K562 (cell line): ENCODE measurements around the gene USP31. TPM values are rescaled to one million over a fixed set of nuclear protein-coding genes. Genes with fewer than 3 reads are reported as not detected.

Experiments used
- CTCF ChIP-seq, 3 experiments: IDR thresholded peaks in 2 of 3; conservative IDR thresholded peaks in 1 of 3; 2 replicates each; pipeline ENCODE4 v1.5.1; 2011 to 2012; ENCODE audit warnings: low read length in 3 of 3, mild to moderate bottlenecking in 3 of 3, control low read depth in 2 of 3, improper control_type of control experiment in 1 of 3, inconsistent platforms in 1 of 3, low read depth in 1 of 3, mixed read lengths in 1 of 3, moderate library complexity in 1 of 3; ENCODE audit not compliant: insufficient read depth in 2 of 3
- ETV5 ChIP-seq: sonication (generic); formaldehyde crosslinking; IDR thresholded peaks from 2 replicates; pipeline ENCODE4 v1.4.0; 2020; ENCODE audit warnings: low read depth, mild to moderate bottlenecking, missing genetic modification reagents
- KAT8 ChIP-seq: fragments of 450-650 bp; IDR thresholded peaks from 2 replicates; pipeline ENCODE4 v1.6.1; 2016; ENCODE audit warnings: low read depth, mild to moderate bottlenecking
- MAFK ChIP-seq: IDR thresholded peaks from 2 replicates; pipeline ENCODE4 v1.6.1; 2011; ENCODE audit warnings: low read length, improper control_type of control experiment
- PML ChIP-seq: IDR thresholded peaks from 2 replicates; pipeline ENCODE4 v1.6.1; 2012; ENCODE audit warnings: low read length, inconsistent platforms
- POU5F1 ChIP-seq: fragments of 150-350 bp; IDR thresholded peaks from 2 replicates; pipeline ENCODE4 v1.6.1; 2014; ENCODE audit warnings: borderline replicate concordance, low read length, low read depth, mild to moderate bottlenecking; ENCODE audit not compliant: partially characterized antibody
- RAD51 ChIP-seq: fragments of 450-650 bp; IDR thresholded peaks from 2 replicates; pipeline ENCODE4 v1.7.1; 2016; ENCODE audit warnings: low read depth, mild to moderate bottlenecking, borderline replicate concordance
- RB1 ChIP-seq: fragments of 450-650 bp; IDR thresholded peaks from 2 replicates; pipeline ENCODE4 v1.6.1; 2017; ENCODE audit warnings: low read depth, mild to moderate bottlenecking
- RBM17 ChIP-seq: fragments of 200-400 bp; formaldehyde crosslinking; IDR thresholded peaks from 2 replicates; pipeline ENCODE4 v1.6.1; 2017; ENCODE audit warnings: low read depth, mild to moderate bottlenecking, low read length, borderline replicate concordance
- REST ChIP-seq, 2 experiments: fragments of 450-650 bp; formaldehyde crosslinking in 1 of 2; IDR thresholded peaks; 2 replicates each; pipeline versions ENCODE4 v1.4.0 to v1.6.1; 2014 to 2020; ENCODE audit warnings: mild to moderate bottlenecking in 2 of 2, borderline replicate concordance in 1 of 2, low read depth in 1 of 2
- SNRNP70 ChIP-seq: fragments of 200-400 bp; formaldehyde crosslinking; optimal IDR thresholded peaks from 2 replicates; pipeline ENCODE3; 2017; ENCODE audit warnings: low read depth, low read length
- SRF ChIP-seq, 2 experiments: fragments of 250-450, 450-650 bp in 1 of 2; sonication (Bioruptor Pico) in 1 of 2; sonication (generic) in 1 of 2; formaldehyde crosslinking; IDR thresholded peaks; 2 replicates each; pipeline versions ENCODE4 v1.5.0 to v1.5.1; 2020 to 2022; ENCODE audit warnings: mild to moderate bottlenecking in 1 of 2, missing genetic modification reagents in 1 of 2
- U2AF2 ChIP-seq: fragments of 200-400 bp; formaldehyde crosslinking; optimal IDR thresholded peaks from 2 replicates; pipeline ENCODE3; 2017; ENCODE audit warnings: low read depth, mild to moderate bottlenecking, low read length
- ZBED1 ChIP-seq: IDR thresholded peaks from 2 replicates; pipeline ENCODE4 v1.6.1; 2014
- ZNF121 ChIP-seq: sonication (generic); formaldehyde crosslinking; conservative IDR thresholded peaks from 2 replicates; pipeline ENCODE4 v1.8.0; 2022; ENCODE audit warnings: missing genetic modification reagents
- ZNF174 ChIP-seq: fragments of 250-450 bp; sonication (Bioruptor Pico); IDR thresholded peaks from 2 replicates; pipeline ENCODE4 v1.4.0; 2020; ENCODE audit warnings: mild to moderate bottlenecking
- ZNF253 ChIP-seq: fragments of 250-450 bp; sonication (Bioruptor Pico); conservative IDR thresholded peaks from 2 replicates; pipeline ENCODE4 v1.6.1; 2021; ENCODE audit warnings: mild to moderate bottlenecking
- ZNF354B ChIP-seq: fragments of 250-450 bp; sonication (Bioruptor Pico); IDR thresholded peaks from 2 replicates; pipeline ENCODE4 v1.4.0; 2020
- ZNF445 ChIP-seq: fragments of 250-450 bp; sonication (Bioruptor Pico); IDR thresholded peaks from 2 replicates; pipeline ENCODE4 v1.4.0; 2020; ENCODE audit warnings: low read depth, mild to moderate bottlenecking, moderate library complexity
- polyA plus RNA-seq, 8 experiments: library from polyadenylated mRNA; depleted of rRNA in 4 of 8; stranded (reverse) in 5 of 8; unstranded in 3 of 8; fragments of >200 nt; fragmentation: Nextera tagmentation in 2 of 8; fragmentation: Illumina TruSeq in 1 of 8; extraction: Ambion mirVana in 2 of 8; extraction: Trizol in 1 of 8; gene quantifications; 2 replicates each; pipeline versions ENCODE4 v1.2.1 to v1.2.3, GENCODE V29; 2011 to 2014; ENCODE audit warnings: inconsistent platforms in 1 of 8, missing spikeins in 1 of 8
- total RNA-seq, 7 experiments: library from RNA; depleted of rRNA in 6 of 7; stranded (reverse); fragments of >200 nt in 6 of 7; fragmentation: Illumina TruSeq in 2 of 7; extraction: Trizol in 2 of 7; gene quantifications; 2 replicates each; pipeline versions ENCODE4 v1.2.1 to v1.2.3, GENCODE V29; 2011 to 2021; ENCODE audit warnings: low replicate concordance in 1 of 7
- TF ChIP-seq, protein P1 (sequence below): sonication (generic); formaldehyde crosslinking; IDR thresholded peaks from 2 replicates; pipeline ENCODE4 v1.8.1; 2022; ENCODE audit warnings: missing genetic modification reagents

Gene USP31
- total and polyA plus RNA-seq, 9 of the 15 experiments (the other 6 are each of a cell fraction or from before 2014, with no cell fraction given) = 0.56 to 4.9 (median 2.9) TPM

DNA sequence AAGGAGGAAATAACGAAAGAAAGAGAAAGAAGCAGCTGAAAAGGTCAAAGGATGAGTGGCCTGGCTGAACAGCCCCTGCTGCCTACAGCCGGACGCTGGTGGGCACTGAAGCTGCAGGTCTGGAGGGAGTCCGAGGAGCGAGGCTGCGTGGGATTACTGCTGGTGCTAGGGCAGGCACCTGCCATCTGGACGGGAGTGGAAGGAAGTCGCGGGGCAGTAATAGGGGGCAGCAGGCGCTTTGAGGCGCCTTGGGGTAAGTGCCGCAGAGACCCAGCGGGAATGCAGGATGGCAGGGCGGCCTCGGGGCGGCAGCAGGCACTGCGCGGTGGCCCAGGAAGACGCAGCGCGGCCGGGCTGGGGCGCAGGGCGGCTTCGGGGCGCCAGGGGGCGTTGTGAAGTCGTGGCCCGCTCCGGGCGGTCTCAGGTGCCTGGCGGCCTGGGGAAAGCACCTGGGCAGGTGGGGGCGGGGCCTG, 33.0 kb upstream of the USP31 start (continued):
- TF ChIP-seq SNRNP70 = no peak
- no peak for TF ChIP-seq ZNF354B (CRISPR knock-in tag)
- TF ChIP-seq ZNF253 (CRISPR knock-in tag) = no peak
- no peak for TF ChIP-seq ETV5
- no peak for TF ChIP-seq ZNF121 (CRISPR knock-in tag)
- TF ChIP-seq RBM17 = no peak
- TF ChIP-seq, protein P1, sequence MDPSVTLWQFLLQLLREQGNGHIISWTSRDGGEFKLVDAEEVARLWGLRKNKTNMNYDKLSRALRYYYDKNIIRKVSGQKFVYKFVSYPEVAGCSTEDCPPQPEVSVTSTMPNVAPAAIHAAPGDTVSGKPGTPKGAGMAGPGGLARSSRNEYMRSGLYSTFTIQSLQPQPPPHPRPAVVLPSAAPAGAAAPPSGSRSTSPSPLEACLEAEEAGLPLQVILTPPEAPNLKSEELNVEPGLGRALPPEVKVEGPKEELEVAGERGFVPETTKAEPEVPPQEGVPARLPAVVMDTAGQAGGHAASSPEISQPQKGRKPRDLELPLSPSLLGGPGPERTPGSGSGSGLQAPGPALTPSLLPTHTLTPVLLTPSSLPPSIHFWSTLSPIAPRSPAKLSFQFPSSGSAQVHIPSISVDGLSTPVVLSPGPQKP = no peak
- TF ChIP-seq ZBED1 = no peak
- TF ChIP-seq RAD51 = no peak
- TF ChIP-seq RB1 = peak; percentile 68
- TF ChIP-seq CTCF (IDR thresholded peaks at IDR 0.05 in 2 of 3, conservative IDR thresholded peaks at IDR 0.05 in 1 of 3; ENCODE audit: insufficient read depth in 2 of 3, low read depth in 1 of 3, low read length in 3 of 3) = peak; percentile 82 to 98 (median 98)
- TF ChIP-seq ZNF445 (CRISPR knock-in tag) = no peak
- TF ChIP-seq REST (IDR thresholded peaks at IDR 0.05; ENCODE audit: borderline replicate concordance) = peak; percentile 74
- no peak for TF ChIP-seq REST (CRISPR knock-in tag; IDR thresholded peaks at IDR 0.05; ENCODE audit: low read depth)
- no peak for TF ChIP-seq PML
- TF ChIP-seq MAFK = no peak
- TF ChIP-seq ZNF174 (CRISPR knock-in tag) = no peak
- TF ChIP-seq POU5F1 = no peak
- no peak for TF ChIP-seq SRF (CRISPR knock-in tag; IDR thresholded peaks at IDR 0.05)
- TF ChIP-seq U2AF2 = no peak
- no peak for TF ChIP-seq KAT8
